T-helper 9 cell (primary cell): ENCODE results near the gene NLGN4X.

ENCODE experiments used
- DNase-seq: peaks from one replicate; pipeline ENCODE4 v3.0.0-alpha.2; 2020

The NLGN4X gene

DNA sequence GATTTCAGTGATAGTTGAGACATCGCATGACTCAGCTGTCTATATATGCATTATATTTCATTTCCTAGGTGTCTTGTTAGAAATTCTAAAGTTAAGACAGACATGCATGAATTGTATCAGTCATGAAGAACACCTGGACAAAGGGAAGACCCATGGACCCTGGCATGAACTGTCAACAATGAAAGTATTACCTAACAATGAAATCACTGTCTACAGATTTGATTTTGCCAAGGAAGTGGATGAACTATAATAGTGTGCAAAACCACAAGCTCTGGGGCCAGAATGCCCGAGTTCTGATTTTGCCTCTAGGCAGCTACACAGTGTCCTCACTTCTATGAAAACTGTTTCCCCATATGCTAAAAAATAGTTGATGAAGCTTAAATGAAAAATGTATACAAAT, 386.1 kb downstream of the NLGN4X start:
- no peak for DNase-seq
